HCT116 (cell line): ENCODE results near the gene TMEM184B. TPM values are rescaled to one million over a fixed set of nuclear protein-coding genes. Genes with fewer than 3 reads are reported as not detected.

Source experiments
- ATAC-seq: fragments of 200-7000 bp; cut with Tn5 transposase; 2 replicates; pipeline ENCODE4 v1.9.1; 2020; ENCODE audit warnings: mild to moderate bottlenecking, moderate library complexity
- BruUV-seq: library from RNA; stranded (reverse); fragments of 400-500 nt; replicated peaks from 2 replicates; lab custom pipeline; 2021; lab: Mats Ljungman, UMichigan
- CTCF ChIA-PET: fragments of 300-600 bp; sonication (Branson Sonifier 250); formaldehyde crosslinking; loops from one replicate; lab custom pipeline; 2021; ENCODE audit warnings: antibody characterized with exemption; lab: Charles Lee
- POLR2A ChIA-PET: fragments of 300-600, 350-600 bp; sonication (Branson Sonifier 250); formaldehyde crosslinking; loops from one replicate; lab custom pipeline; 2021; ENCODE audit warnings: antibody characterized with exemption; lab: Charles Lee
- RAD21 ChIA-PET, 2 experiments: fragments of 300-600 bp; sonication (Branson Sonifier 250); formaldehyde crosslinking; loops; one replicate each; lab custom pipeline; 2023; ENCODE audit warnings: low total read pairs in 2 of 2; ENCODE audit not compliant: uncharacterized antibody in 2 of 2, unreplicated experiment in 2 of 2, low non-redundant PET in 1 of 2; lab: Charles Lee
- DNase-seq: peaks from one replicate; pipeline ENCODE4 v3.0.0-alpha.2; 2010; ENCODE audit warnings: low read depth, low spot score
- H2AFZ ChIP-seq: fragments of 200-600 bp; shearing (Covaris generic), sonication (generic); 2 replicates; pipeline ENCODE4 v1.6.1; 2017; ENCODE audit warnings: low read depth, mixed run types, mixed read lengths, antibody characterized with exemption, low read length; ENCODE audit not compliant: poor library complexity, severe bottlenecking
- H3K27ac ChIP-seq: 2 replicates; pipeline ENCODE4 v1.5.1; 2012; ENCODE audit warnings: low read depth, low read length
- H3K27me3 ChIP-seq: fragments of 200-600 bp; sonication (generic); 2 replicates; pipeline ENCODE4 v1.6.1; 2016; ENCODE audit warnings: mixed run types, low read length, mixed read lengths; ENCODE audit not compliant: insufficient read depth
- H3K36me3 ChIP-seq, 2 experiments: fragments of 200-500 bp in 1 of 2; fragments of 200-600 bp in 1 of 2; sonication (Bioruptor generic) in 1 of 2; sonication (generic) in 1 of 2; 2 replicates each; pipeline versions ENCODE4 v1.5.1 to v1.6.1; 2014 to 2016; ENCODE audit warnings: low read length in 2 of 2, inconsistent platforms in 1 of 2, mixed read lengths in 1 of 2, mixed run types in 1 of 2; ENCODE audit not compliant: insufficient read depth in 2 of 2, control insufficient read depth in 1 of 2
- H3K4me1 ChIP-seq, 2 experiments: fragments of 200-600 bp in 1 of 2; sonication (generic) in 1 of 2; 2 replicates each; pipeline versions ENCODE4 v1.5.1 to v1.6.1; 2012 to 2017; ENCODE audit warnings: low read length in 2 of 2, inconsistent platforms in 1 of 2, mild to moderate bottlenecking in 1 of 2, mixed read lengths in 1 of 2, mixed run types in 1 of 2, moderate library complexity in 1 of 2; ENCODE audit not compliant: insufficient read depth in 2 of 2, control insufficient read depth in 1 of 2
- H3K4me2 ChIP-seq: fragments of 200-600 bp; sonication (generic); 2 replicates; pipeline ENCODE4 v1.6.1; 2017; ENCODE audit warnings: mixed run types, low read length, mixed read lengths
- H3K4me3 ChIP-seq, 2 experiments: fragments of 200-600 bp in 1 of 2; sonication (generic) in 1 of 2; replicated peaks in 1 of 2; 2 replicates each; pipeline ENCODE4 v1.5.1; 2011 to 2016; ENCODE audit warnings: low read length in 2 of 2, control low read depth in 1 of 2, low read depth in 1 of 2, mild to moderate bottlenecking in 1 of 2, mixed read lengths in 1 of 2, mixed run types in 1 of 2
- H3K79me2 ChIP-seq: fragments of 200-600 bp; sonication (generic); 2 replicates; pipeline ENCODE4 v1.6.1; 2017; ENCODE audit warnings: mild to moderate bottlenecking, mixed run types, low read length, moderate library complexity, mixed read lengths; ENCODE audit not compliant: insufficient read depth
- H3K9ac ChIP-seq: fragments of 200-600 bp; sonication (generic); 2 replicates; pipeline ENCODE4 v1.6.1; 2016; ENCODE audit warnings: low read length, mixed read lengths
- H3K9me2 ChIP-seq: fragments of 200-600 bp; sonication (generic), shearing (Covaris generic); 2 replicates; pipeline ENCODE4 v1.6.1; 2017; ENCODE audit warnings: mixed run types, mild to moderate bottlenecking, moderate library complexity; ENCODE audit not compliant: insufficient read depth
- H3K9me3 ChIP-seq, 2 experiments: fragments of 200-500 bp in 1 of 2; fragments of 200-600 bp in 1 of 2; sonication (Bioruptor generic) in 1 of 2; sonication (generic) in 1 of 2; 2 replicates each; pipeline ENCODE4 v1.6.1; 2014 to 2017; ENCODE audit warnings: low read length in 2 of 2, mixed read lengths in 2 of 2, inconsistent platforms in 1 of 2, low read depth in 1 of 2, mild to moderate bottlenecking in 1 of 2, mixed run types in 1 of 2, moderate library complexity in 1 of 2; ENCODE audit not compliant: control insufficient read depth in 1 of 2, insufficient read depth in 1 of 2
- H4K20me1 ChIP-seq: fragments of 200-600 bp; sonication (generic), shearing (Covaris generic); 2 replicates; pipeline ENCODE4 v1.6.1; 2017; ENCODE audit warnings: mixed run types, mild to moderate bottlenecking, moderate library complexity; ENCODE audit not compliant: insufficient read depth
- CEBPB ChIP-seq: IDR thresholded peaks from 2 replicates; pipeline ENCODE4 v1.6.1; 2012; ENCODE audit warnings: low read depth
- EGR1 ChIP-seq: IDR thresholded peaks from 2 replicates; pipeline ENCODE4 v1.6.1; 2012; ENCODE audit warnings: low read depth
- EZH2phosphoT487 ChIP-seq: fragments of 200-600 bp; IDR thresholded peaks from 2 replicates; pipeline ENCODE4 v1.6.1; 2018; ENCODE audit warnings: antibody characterized with exemption, borderline replicate concordance
- MAX ChIP-seq: IDR thresholded peaks from 2 replicates; pipeline ENCODE4 v1.6.1; 2012
- SRF ChIP-seq: IDR thresholded peaks from 2 replicates; pipeline ENCODE4 v1.6.1; 2012; ENCODE audit warnings: low read depth
- YY1 ChIP-seq: IDR thresholded peaks from 2 replicates; pipeline ENCODE4 v1.6.1; 2011; ENCODE audit warnings: low read length, low read depth, moderate library complexity, mild to moderate bottlenecking; ENCODE audit not compliant: insufficient replicate concordance; ENCODE audit errors: extremely low read depth
- intact Hi-C: fragments of 100-400 bp; cut with micrococcal nuclease; formaldehyde crosslinking; loops from 2 replicates; pipeline ENCODE4 v1.10.0; 2022
- total RNA-seq: library from RNA; stranded (reverse); gene quantifications from one replicate; pipeline ENCODE4 v1.2.1, GENCODE V29; 2021; ENCODE audit not compliant: unreplicated experiment

The TMEM184B gene
- total RNA-seq, 1 experiment from 2014 or later = 66.0 TPM

DNA sequence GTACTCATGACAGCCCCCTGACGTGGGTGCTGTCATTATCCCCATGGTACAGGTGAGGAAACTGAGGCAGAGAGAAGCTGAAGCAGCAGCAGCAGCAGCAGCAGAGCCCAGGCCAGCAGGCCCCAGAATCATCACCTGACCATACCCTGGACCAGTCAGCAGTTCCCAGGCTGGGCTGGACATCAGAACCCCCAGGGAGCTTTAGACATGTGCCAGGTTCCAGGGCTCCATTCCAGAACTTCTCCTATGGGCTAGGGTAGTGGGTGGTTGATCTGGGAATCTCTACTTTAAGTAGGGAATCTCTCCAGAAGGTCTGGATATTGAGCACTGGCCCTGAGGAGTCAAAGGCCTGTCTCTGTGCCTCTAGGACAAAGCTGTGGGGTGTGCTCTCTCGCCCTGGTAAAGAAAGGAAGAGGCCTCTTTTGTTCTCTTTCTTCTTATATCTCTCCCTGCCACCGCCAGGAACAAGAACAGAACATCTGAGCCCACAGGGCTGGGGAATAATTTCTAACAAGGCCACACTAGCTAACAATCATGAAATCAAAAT lies 44.4 kb downstream of the TMEM184B start:
- H3K79me2 ChIP-seq = no peaks in the 10 kb centered on the region
- H4K20me1 ChIP-seq = no peaks in the 10 kb centered on the region
- TF ChIP-seq EGR1 (no peak), EZH2phosphoT487 (no peak), YY1 (no peak)
- peak overlapping the region; percentile 58 for H3K27ac ChIP-seq
- no peaks in the 10 kb centered on the region for H3K9me2 ChIP-seq
- ChIA-PET CTCF (interaction anchor here (0.8 to 2.2 kb wide), 4 partner anchors 113 to 176 kb away, joined by 3 to 12 read pairs (median 6); no protein-coding TSS in a partner anchor), RAD21 (interaction anchor here in 1 of 2 experiments (1.8 kb wide), 1 partner anchor 131 kb away, joined by 4 read pairs; no protein-coding TSS in a partner anchor), POLR2A (interaction anchor here (1.2 to 2.2 kb wide), 3 partner anchors 8 to 11 kb away, joined by 4 to 8 read pairs (median 6); no protein-coding TSS in a partner anchor)
- H3K4me3 ChIP-seq = peak overlapping the region; percentile 9 to 44; a peak in 2 of 4 replicates
- peak overlapping the region; percentile 46 for H3K9ac ChIP-seq
- H3K9me3 ChIP-seq = no peaks in the 10 kb centered on the region
- H2AFZ ChIP-seq = no peak overlapping the region
- TSS peak; percentile 31 for BruUV-seq
- H3K4me2 ChIP-seq = peak overlapping the region; percentile 82
- peak; percentile 58 for ATAC-seq
- DNase-seq = no peak
- H3K4me1 ChIP-seq = peaks cover 22 to 28% of the 10 kb centered on the region in 2 experiments
- H3K27me3 ChIP-seq = no peaks in the 10 kb centered on the region
- intact Hi-C loops = loop anchor here (10.0 kb wide), 1 partner anchor 114 kb away; the partner anchor contains the start of gene BAIAP2L2
- peaks cover 9 to 21% of the 10 kb centered on the region in 2 experiments; a peak in 3 of 4 replicates for H3K36me3 ChIP-seq

- H3K27ac ChIP-seq = no peak overlapping the region; the same call in 1 of the 2 replicates
- no peaks in the 10 kb centered on the region for H3K27me3 ChIP-seq
- no peak overlapping the region for H3K4me3 ChIP-seq
- CTCF ChIA-PET = interaction anchor here (2.2 kb wide), 1 partner anchor 175 kb away, joined by 9 read pairs; no protein-coding TSS in a partner anchor
- no peaks in the 10 kb centered on the region for H4K20me1 ChIP-seq
- POLR2A ChIA-PET = no interaction called here
- no TSS peak for BruUV-seq
- intact Hi-C loops = loop anchor here (10.0 kb wide), 1 partner anchor 112 kb away; the partner anchor contains the start of gene BAIAP2L2
- H3K4me1 ChIP-seq = peaks cover 22 to 34% of the 10 kb centered on the region in 2 experiments
- TF ChIP-seq SRF (no peak), MAX (no peak), CEBPB (no peak)
- no peak overlapping the region for H3K4me2 ChIP-seq
- ATAC-seq = no peak
- no peaks in the 10 kb centered on the region for H3K9me3 ChIP-seq
- no peaks in the 10 kb centered on the region for H3K79me2 ChIP-seq
- no peak for DNase-seq
- H2AFZ ChIP-seq = no peak overlapping the region
- peaks cover 9 to 18% of the 10 kb centered on the region in 2 experiments; a peak in 3 of 4 replicates for H3K36me3 ChIP-seq
- no peak overlapping the region for H3K9ac ChIP-seq
- RAD21 ChIA-PET = no interaction called here
- no peaks in the 10 kb centered on the region for H3K9me2 ChIP-seq
Observed at GRCh38 chr22:38226853-38227649, 45.8 kb downstream of the TMEM184B start.
